Tibial nerve (tissue), 4 donors: ENCODE results near the gene TIE1. TPM values are rescaled to one million over a fixed set of nuclear protein-coding genes. Genes with fewer than 3 reads are reported as not detected.

Experiments
- DNase-seq, 2 donors: peaks; one replicate each; pipeline ENCODE4 v3.0.0-alpha.2; 2019; ENCODE audit warnings: low spot score in 2 of 2
- H3K27ac ChIP-seq, 4 donors: fragments of 200-600 bp; sonication (generic) in 3 of 4; one replicate each; pipeline ENCODE4 v1.5.1; 2017 to 2019; ENCODE audit warnings: mild to moderate bottlenecking in 1 of 4
- H3K27me3 ChIP-seq, 2 donors: fragments of 200-600 bp; sonication (generic) in 1 of 2; one replicate each; pipeline versions ENCODE4 v1.5.1 to v1.6.0; 2017 to 2019
- H3K36me3 ChIP-seq, 3 donors: fragments of 200-600 bp; sonication (generic); one replicate each; pipeline ENCODE4 v1.5.1; 2018 to 2019
- H3K4me1 ChIP-seq, 4 donors: fragments of 200-600 bp; sonication (generic) in 3 of 4; one replicate each; pipeline ENCODE4 v1.5.1; 2017 to 2019
- H3K4me3 ChIP-seq, 4 donors: fragments of 200-600 bp; sonication (generic) in 3 of 4; one replicate each; pipeline ENCODE4 v1.5.1; 2017 to 2019; ENCODE audit warnings: mild to moderate bottlenecking in 1 of 4, moderate library complexity in 1 of 4
- H3K9me3 ChIP-seq, 4 donors: fragments of 200-600 bp; sonication (generic) in 3 of 4; one replicate each; pipeline ENCODE4 v1.5.1; 2017 to 2019
- EP300 ChIP-seq, 2 donors: sonication (generic); formaldehyde crosslinking; IDR thresholded peaks; one replicate each; pipeline ENCODE4 v1.6.1; 2017; ENCODE audit warnings: antibody characterized with exemption in 2 of 2, mild to moderate bottlenecking in 1 of 2
- POLR2A ChIP-seq, 2 donors: fragments of 450-650 bp; IDR thresholded peaks; one replicate each; pipeline ENCODE4 v1.6.1; 2017; ENCODE audit warnings: antibody characterized with exemption in 2 of 2, mild to moderate bottlenecking in 2 of 2, moderate library complexity in 2 of 2
- WGBS, 2 donors: methylation state at CpG; one replicate each; pipeline ENCODE4 v1.1.5; 2018; 5-methylcytosine and 5-hydroxymethylcytosine counted together
- total RNA-seq, 4 donors: library from RNA; depleted of rRNA; stranded (reverse); fragments of >200 nt; gene quantifications; one replicate each; pipeline ENCODE4 v1.1.0, GENCODE V29; 2016
- TF ChIP-seq, protein P1 (sequence below), 5 experiments: fragments of 200-600 bp in 3 of 5; fragments of 450-650 bp in 2 of 5; sonication (generic) in 3 of 5; IDR thresholded peaks; one replicate each; pipeline ENCODE4 v1.5.1; 2016 to 2019; ENCODE audit warnings: antibody characterized with exemption in 5 of 5, mild to moderate bottlenecking in 3 of 5, moderate library complexity in 2 of 5

Gene TIE1
- total RNA-seq, 4 donors from 2014 or later = 37.5 to 95.9 (median 68.1) TPM

DNA sequence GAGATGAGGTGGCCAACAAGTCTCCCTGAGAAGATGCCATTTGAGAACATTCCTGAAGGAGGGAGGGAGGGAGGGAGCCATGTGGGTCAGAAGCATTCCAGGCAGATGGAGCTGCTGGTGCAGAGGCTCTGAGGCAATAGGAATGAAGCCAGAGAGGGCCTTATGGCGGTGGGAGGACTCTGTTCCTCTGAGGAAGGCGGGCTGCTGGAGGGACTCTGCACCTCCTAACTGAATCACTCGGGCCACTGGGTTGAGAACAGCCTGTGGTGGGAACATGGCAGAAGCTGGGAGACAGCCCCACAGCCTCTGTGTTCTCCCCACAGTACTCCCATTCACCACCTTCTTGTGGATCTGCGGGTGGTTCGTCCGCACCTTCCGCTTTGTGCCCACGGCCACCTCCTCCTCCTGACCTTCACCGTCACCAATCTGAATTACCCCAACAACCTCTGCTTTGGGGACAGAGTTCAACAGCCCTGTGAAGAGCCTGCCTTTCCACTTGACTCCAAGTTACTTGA, 33.4 kb upstream of the TIE1 start:
- DNase-seq = no peak
- Histone ChIP-seq H3K36me3 (no peaks in the 10 kb centered on the region), H3K4me1 (peaks cover 0 to 11% (median 7%) of the 10 kb centered on the region in 4 donors), H3K27ac (no peak overlapping the region), H3K9me3 (peaks cover 0 to 5% (median 0%) of the 10 kb centered on the region in 4 donors), H3K27me3 (peaks cover 0 to 19% of the 10 kb centered on the region in 2 donors), H3K4me3 (no peak overlapping the region)
- WGBS, 2 donors = 79 to 80% methylated on average over 9 of the region's 9 CpGs
- no peak for TF ChIP-seq POLR2A (IDR thresholded peaks at IDR 0.05)
- TF ChIP-seq, protein P1, sequence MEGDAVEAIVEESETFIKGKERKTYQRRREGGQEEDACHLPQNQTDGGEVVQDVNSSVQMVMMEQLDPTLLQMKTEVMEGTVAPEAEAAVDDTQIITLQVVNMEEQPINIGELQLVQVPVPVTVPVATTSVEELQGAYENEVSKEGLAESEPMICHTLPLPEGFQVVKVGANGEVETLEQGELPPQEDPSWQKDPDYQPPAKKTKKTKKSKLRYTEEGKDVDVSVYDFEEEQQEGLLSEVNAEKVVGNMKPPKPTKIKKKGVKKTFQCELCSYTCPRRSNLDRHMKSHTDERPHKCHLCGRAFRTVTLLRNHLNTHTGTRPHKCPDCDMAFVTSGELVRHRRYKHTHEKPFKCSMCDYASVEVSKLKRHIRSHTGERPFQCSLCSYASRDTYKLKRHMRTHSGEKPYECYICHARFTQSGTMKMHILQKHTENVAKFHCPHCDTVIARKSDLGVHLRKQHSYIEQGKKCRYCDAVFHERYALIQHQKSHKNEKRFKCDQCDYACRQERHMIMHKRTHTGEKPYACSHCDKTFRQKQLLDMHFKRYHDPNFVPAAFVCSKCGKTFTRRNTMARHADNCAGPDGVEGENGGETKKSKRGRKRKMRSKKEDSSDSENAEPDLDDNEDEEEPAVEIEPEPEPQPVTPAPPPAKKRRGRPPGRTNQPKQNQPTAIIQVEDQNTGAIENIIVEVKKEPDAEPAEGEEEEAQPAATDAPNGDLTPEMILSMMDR (IDR thresholded peaks at IDR 0.05) = no peak
- no peak for TF ChIP-seq EP300 (IDR thresholded peaks at IDR 0.05)

DNA sequence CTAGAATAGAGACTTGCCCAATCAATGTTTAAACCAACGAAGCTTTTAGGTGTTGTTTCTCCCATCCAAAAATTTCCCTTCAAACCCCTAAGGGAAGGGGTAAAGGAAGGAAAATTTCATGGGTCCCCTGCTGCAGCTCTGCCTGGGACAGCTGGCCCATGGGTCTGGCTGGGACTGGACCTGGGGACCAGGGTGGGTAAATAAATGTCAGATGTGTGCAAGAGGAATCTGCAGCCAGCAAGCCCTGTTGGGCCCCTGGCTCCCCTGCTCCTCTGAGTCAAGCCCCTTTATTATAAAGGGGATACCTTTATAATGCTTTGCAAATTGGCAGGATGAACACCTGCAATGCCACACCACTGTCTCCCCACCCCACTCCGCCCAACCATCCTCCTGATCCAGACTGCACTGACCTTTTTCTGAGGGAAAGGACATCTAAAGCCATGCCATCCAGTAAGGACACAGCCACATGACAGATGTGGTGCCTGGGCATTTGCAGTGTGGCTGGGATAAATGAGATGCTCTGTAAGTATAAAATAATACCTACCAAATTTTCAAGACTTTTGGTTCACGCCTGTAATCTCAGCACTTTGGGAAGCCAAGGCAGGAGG, 32.9 kb upstream of the TIE1 start:
- TF ChIP-seq, protein P1 (IDR thresholded peaks at IDR 0.05) = no peak
- no peak for TF ChIP-seq EP300 (IDR thresholded peaks at IDR 0.05)
- no peak for TF ChIP-seq POLR2A (IDR thresholded peaks at IDR 0.05)
- H3K36me3 ChIP-seq = no peaks in the 10 kb centered on the region
- DNase-seq = no peak

DNA sequence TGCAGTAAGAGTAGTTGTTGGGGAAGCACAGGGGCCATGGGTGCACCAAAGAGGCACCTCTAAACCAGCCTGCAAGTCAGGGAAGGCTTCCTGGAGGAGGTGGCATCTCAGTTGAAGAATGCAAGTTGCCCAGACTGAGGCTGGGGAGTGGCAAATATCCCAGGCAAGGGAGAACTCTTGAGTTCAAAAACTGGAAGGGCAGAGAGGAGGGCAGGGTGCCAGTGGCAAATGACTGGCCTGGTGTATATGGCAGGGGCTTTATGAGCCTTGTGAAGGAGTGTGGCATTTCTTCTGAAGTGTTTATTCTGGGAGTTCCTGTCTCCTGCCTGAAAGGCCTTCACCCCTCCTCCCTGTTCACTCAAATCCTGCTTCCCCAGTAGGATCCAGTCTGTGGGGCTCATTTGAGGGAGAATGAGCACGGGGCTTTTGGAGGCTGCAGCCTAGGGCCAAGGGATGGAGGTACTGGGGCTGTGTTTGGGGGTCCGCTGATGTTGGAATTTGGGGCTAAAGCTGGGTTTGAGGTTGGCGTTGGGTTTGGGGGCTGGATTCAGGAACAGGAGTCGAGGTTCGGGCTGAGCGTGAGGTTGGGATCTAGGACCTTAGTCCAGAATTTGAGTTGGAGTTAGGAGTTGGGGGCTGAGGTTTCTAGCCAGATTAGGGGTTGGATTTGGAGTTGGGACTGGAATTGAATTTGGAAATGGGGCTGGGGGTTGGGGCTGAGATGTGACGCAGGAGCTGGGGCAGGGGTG, 31.0 kb upstream of the TIE1 start, which contains the start of gene TMEM125:
Gene TMEM125 (plus strand): TSS at position 357 of the 749 bp plus-strand sequence. CDS start 2,740 bp downstream, outside the sequence.
- Histone ChIP-seq H3K4me3 (peak within 1 kb of the TSS in 1 of 4 donors; percentile 5), H3K4me1 (peaks cover 0 to 17% (median 7%) of the 10 kb centered on the region in 4 donors), H3K27ac (peak within 1 kb of the TSS in 1 of 4 donors; percentile 64), H3K27me3 (peaks cover 0 to 20% of the 10 kb centered on the region in 2 donors), H3K9me3 (no peaks in the 10 kb centered on the region), H3K36me3 (no peaks in the 10 kb centered on the region)
- no peak for TF ChIP-seq POLR2A (IDR thresholded peaks at IDR 0.05)
- TF ChIP-seq EP300 (IDR thresholded peaks at IDR 0.05) = no peak
- TF ChIP-seq, protein P1 (IDR thresholded peaks at IDR 0.05) = no peak
- no peak for DNase-seq
- 80 to 85% methylated on average over 7 of the region's 7 CpGs for WGBS, 2 donors

More for the DNA sequence above, 32.9 kb upstream of the TIE1 start:
- Histone ChIP-seq H3K4me3 (no peak overlapping the region), H3K9me3 (peaks cover 0 to 5% (median 0%) of the 10 kb centered on the region in 4 donors), H3K27me3 (peaks cover 0 to 20% of the 10 kb centered on the region in 2 donors), H3K27ac (no peak overlapping the region), H3K4me1 (peaks cover 0 to 11% (median 7%) of the 10 kb centered on the region in 4 donors)
- WGBS, 2 donors = 93 to 97% methylated on average over 3 of the region's 3 CpGs

DNA sequence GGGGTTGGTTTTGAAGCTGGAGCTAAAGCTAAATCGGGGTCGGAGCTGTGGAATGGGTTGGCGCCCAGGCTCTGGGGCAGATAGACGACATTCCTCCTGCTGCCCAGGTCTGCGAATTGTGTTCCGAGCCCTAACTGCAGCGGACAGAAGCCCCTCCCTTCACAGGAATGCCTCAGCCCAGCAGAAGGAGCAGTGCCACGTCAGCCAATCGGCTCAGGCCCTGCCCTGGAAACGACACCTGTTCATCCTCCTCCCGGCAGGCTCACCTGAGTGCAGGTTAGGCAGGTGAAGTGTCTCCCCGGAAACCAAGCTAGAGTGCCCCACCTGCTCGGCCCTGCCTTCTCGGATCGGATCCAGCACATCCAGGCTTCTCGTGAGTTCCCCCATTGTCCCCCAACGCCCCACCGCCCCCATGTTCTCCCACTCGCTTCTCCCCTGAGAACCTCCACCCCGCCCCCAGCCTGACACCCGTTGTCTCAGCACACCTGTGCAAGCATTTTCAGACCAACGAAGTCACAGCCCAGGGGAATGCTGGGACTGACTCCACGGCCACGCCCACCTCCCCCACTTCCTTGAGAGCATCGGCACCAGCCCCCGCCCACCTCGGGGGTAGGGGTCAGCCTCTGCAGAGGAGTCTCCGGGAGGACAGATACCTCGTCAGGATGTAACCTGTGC, 30.2 kb upstream of the TIE1 start:
- TF ChIP-seq POLR2A (IDR thresholded peaks at IDR 0.05) (no peak), EP300 (IDR thresholded peaks at IDR 0.05) (no peak)
- TF ChIP-seq, protein P1 (IDR thresholded peaks at IDR 0.05) = no peak
- H3K27me3 ChIP-seq = peaks cover 0 to 20% of the 10 kb centered on the region in 2 donors
- peak overlapping the region in 1 of 4 donors; percentile 5 for H3K4me3 ChIP-seq
- 17 to 19% methylated on average over 17 to 29 of the region's 29 CpGs for WGBS, 2 donors
- no peaks in the 10 kb centered on the region for H3K36me3 ChIP-seq
- H3K9me3 ChIP-seq = no peaks in the 10 kb centered on the region
- no peak for DNase-seq
- H3K27ac ChIP-seq = peak overlapping the region in 1 of 4 donors; percentile 64
- H3K4me1 ChIP-seq = peaks cover 0 to 17% (median 7%) of the 10 kb centered on the region in 4 donors
